Measurements from ENCODE around the gene PXDN.

DNA sequence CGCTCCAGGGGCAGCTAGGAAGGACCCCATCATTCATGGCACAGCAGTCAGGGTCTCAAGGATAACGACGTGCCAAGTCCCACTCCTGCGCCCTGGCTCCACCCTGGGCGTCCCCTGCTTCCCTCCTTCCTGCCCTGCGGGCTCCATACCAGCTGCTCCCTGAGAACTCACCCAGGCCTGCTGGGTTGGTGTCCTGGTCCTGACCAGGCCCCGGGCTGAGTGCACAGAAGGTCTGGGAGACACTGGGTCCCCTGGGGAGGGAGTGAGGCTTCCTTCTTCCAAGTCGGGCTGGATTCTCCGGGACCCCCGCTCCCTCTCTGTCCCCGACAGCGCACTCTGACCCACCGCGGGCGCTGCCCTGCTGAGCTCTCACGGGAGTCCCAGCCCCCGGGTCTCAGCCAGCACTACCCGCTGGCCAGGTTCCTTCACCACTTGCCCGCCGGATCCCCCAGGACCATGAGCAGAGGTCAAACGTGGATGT is 160.2 kb downstream of the PXDN start:
- TF ChIP-seq POLR2AphosphoS5 (IDR thresholded peaks at IDR 0.05; ENCODE audit: borderline replicate concordance, low read depth, low read length), result no peak
- TF ChIP-seq EZH2 (IDR thresholded peaks at IDR 0.05), result no peak
- TF ChIP-seq FOXP2 (optimal IDR thresholded peaks at IDR 0.05; ENCODE audit: control extremely low read depth, extremely low read length, insufficient read depth), result no peak
